GM19193 (cell line): ENCODE data around the gene EPHB1.

Source experiments
- POLR2A ChIP-seq: IDR thresholded peaks from 4 replicates; pipeline ENCODE4 v1.6.1; 2011; ENCODE audit not compliant: insufficient read depth, insufficient read length; ENCODE audit errors: extremely low read depth

The EPHB1 gene

GRCh38 chr3:135304378-135304777, 509.3 kb downstream of the EPHB1 start:
- no peak for TF ChIP-seq POLR2A
